ENCODE data around the gene ADORA2B. TPM values are rescaled to one million over a fixed set of nuclear protein-coding genes. Genes with fewer than 3 reads are reported as not detected.
A peak's percentile ranks its signal among the peaks of the same experiment; 100 is the strongest.

Gene ADORA2B
- total RNA-seq, 6 donors from 2014 or later: 4.2 to 18.8 (median 9.4) TPM

DNA sequence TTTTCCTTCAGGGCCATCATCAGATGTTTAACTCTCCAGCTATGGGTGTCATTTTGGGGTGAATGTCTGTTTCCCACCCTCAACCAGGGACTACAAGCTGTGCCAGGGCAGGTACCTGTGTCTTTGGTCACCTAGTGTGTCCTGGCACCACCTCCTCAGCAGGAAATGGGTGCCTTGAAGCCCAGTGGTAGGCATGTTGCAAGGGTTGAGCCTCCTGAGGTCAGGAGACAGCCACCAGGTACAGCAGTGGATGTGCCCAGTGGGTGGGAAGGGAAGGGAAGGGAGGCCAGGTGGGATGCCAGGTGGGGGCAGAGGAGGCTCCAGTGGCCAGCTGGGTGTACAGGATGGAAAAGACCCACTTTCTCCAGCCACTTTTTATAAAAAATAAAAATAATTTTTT is 25.5 kb upstream of the ADORA2B start:
- DNase-seq (no peak), ATAC-seq (ENCODE audit: low FRiP score in 2 of 2) (no peak)

DNA sequence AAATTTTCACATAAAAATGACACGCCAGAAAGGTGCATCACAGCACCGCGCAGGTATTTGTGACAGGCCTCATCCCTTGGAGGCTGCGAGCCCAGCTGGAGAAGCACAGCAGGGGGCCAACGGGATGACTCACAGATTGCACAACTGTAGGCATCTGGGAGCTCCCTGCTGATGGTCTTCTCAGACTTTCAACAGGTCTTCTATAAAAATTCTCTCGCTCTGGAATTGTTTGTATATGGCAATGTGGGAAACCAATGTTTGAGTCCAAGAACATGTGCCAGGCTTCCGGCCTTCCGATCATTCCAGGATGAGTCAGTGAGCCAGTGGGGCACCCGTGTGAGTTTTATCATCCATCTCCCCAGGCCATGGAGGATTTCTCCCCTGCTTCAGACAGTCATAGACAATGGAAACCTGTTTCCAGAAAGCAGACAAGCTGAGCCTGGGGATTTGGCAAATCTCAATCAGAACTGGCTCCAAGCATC is 24.1 kb upstream of the ADORA2B start:
- Histone ChIP-seq H3K4me1 (peaks cover 4 to 10% (median 7%) of the 10 kb centered on the region in 4 donors), H3K36me3 (no peaks in the 10 kb centered on the region), H3K9me3 (peaks cover 0 to 3% (median 0%) of the 10 kb centered on the region in 4 donors), H3K4me3 (no peak overlapping the region), H3K27ac (no peak overlapping the region), H3K27me3 (peaks cover 0 to 8% (median 3%) of the 10 kb centered on the region in 4 donors)
- TF ChIP-seq POLR2A (IDR thresholded peaks at IDR 0.05) (no peak), EP300 (IDR thresholded peaks at IDR 0.05) (no peak), POLR2AphosphoS5 (IDR thresholded peaks at IDR 0.05) (no peak)
- TF ChIP-seq, protein P1, sequence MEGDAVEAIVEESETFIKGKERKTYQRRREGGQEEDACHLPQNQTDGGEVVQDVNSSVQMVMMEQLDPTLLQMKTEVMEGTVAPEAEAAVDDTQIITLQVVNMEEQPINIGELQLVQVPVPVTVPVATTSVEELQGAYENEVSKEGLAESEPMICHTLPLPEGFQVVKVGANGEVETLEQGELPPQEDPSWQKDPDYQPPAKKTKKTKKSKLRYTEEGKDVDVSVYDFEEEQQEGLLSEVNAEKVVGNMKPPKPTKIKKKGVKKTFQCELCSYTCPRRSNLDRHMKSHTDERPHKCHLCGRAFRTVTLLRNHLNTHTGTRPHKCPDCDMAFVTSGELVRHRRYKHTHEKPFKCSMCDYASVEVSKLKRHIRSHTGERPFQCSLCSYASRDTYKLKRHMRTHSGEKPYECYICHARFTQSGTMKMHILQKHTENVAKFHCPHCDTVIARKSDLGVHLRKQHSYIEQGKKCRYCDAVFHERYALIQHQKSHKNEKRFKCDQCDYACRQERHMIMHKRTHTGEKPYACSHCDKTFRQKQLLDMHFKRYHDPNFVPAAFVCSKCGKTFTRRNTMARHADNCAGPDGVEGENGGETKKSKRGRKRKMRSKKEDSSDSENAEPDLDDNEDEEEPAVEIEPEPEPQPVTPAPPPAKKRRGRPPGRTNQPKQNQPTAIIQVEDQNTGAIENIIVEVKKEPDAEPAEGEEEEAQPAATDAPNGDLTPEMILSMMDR (IDR thresholded peaks at IDR 0.05): no peak
- ATAC-seq (ENCODE audit: low FRiP score in 2 of 2) (peak in 1 of 2 donors; percentile 48), DNase-seq (peak in 1 of 2 donors; percentile 35)
- WGBS, 2 donors: 77 to 85% methylated on average over 9 of the region's 9 CpGs

More for the DNA sequence above, 25.5 kb upstream of the ADORA2B start:
- no peaks in the 10 kb centered on the region for H3K36me3 ChIP-seq
- H3K27me3 ChIP-seq: peaks cover 0 to 8% (median 3%) of the 10 kb centered on the region in 4 donors
- H3K4me3 ChIP-seq: no peak overlapping the region
- peaks cover 0 to 3% (median 0%) of the 10 kb centered on the region in 4 donors for H3K9me3 ChIP-seq
- peaks cover 4 to 10% (median 7%) of the 10 kb centered on the region in 4 donors for H3K4me1 ChIP-seq
- TF ChIP-seq POLR2AphosphoS5 (IDR thresholded peaks at IDR 0.05): no peak
- no peak for TF ChIP-seq POLR2A (IDR thresholded peaks at IDR 0.05)
- TF ChIP-seq, protein P1 (IDR thresholded peaks at IDR 0.05): no peak
- no peak for TF ChIP-seq EP300 (IDR thresholded peaks at IDR 0.05)
- H3K27ac ChIP-seq: no peak overlapping the region

DNA sequence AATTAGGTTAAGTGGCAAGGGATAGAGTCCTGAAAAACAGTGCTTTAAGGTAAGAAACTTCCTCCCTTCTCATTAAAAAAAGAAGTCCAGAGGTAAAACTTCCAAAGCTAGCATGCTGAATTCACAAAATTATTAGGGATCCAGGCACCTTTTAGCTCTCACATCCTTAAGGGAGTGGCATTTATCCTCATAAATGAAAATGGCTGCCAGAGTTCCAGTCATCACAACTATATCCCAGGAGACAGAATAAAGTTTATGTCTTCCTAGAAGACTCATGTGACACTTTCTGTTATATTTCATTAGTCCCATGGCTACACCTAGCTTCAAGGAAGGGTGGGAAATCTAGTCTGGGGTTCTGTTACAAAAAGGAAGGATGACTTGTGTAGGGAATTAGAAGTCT is 23.3 kb upstream of the ADORA2B start:
- Histone ChIP-seq H3K27ac (no peak overlapping the region), H3K4me3 (no peak overlapping the region), H3K36me3 (no peaks in the 10 kb centered on the region), H3K4me1 (peaks cover 4 to 10% (median 7%) of the 10 kb centered on the region in 4 donors), H3K27me3 (peaks cover 0 to 8% (median 3%) of the 10 kb centered on the region in 4 donors), H3K9me3 (peaks cover 0 to 3% (median 0%) of the 10 kb centered on the region in 4 donors)
- TF ChIP-seq EP300 (IDR thresholded peaks at IDR 0.05) (no peak), POLR2A (IDR thresholded peaks at IDR 0.05) (no peak), POLR2AphosphoS5 (IDR thresholded peaks at IDR 0.05) (no peak)
- TF ChIP-seq, protein P1 (IDR thresholded peaks at IDR 0.05): no peak
- DNase-seq: no peak
- no peak for ATAC-seq (ENCODE audit: low FRiP score in 2 of 2)

DNA sequence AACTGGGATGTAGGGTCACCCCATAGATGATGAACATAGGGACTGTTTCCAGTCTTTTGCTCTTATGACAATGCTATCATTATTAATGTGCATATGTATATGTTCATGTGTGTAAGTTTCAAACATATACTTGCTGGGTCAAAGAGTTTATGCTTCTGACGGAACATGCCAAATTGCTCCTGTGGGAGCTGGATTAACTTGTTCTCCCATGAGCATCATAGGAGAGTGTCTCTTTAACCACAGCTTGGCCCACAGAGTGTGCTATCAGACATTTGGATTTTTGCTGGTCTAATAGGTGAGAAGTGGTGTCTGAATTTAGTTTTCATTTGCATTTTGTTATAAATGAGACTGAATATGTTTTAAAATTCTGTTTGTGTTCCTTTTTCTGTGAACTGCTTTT is 22.3 kb upstream of the ADORA2B start:
- DNase-seq: no peak
- TF ChIP-seq, protein P1 (IDR thresholded peaks at IDR 0.05): no peak
- TF ChIP-seq EP300 (IDR thresholded peaks at IDR 0.05) (no peak), POLR2AphosphoS5 (IDR thresholded peaks at IDR 0.05) (no peak), POLR2A (IDR thresholded peaks at IDR 0.05) (no peak)
- ATAC-seq (ENCODE audit: low FRiP score in 2 of 2): no peak
- Histone ChIP-seq H3K36me3 (no peaks in the 10 kb centered on the region), H3K4me1 (peaks cover under 1 to 4% (median 3%) of the 10 kb centered on the region in 4 donors), H3K4me3 (no peak overlapping the region), H3K9me3 (peaks cover 0 to 3% (median 0%) of the 10 kb centered on the region in 4 donors), H3K27ac (no peak overlapping the region), H3K27me3 (peaks cover 0 to 3% (median under 1%) of the 10 kb centered on the region in 4 donors)
- WGBS, 2 donors: 61 to 79% methylated on average over 1 of the region's 1 CpG
